Ishikawa (cell line): Measurements from ENCODE around the gene SMIM29.

Experiments used
- CEBPB ChIP-seq: IDR thresholded peaks from 2 replicates; pipeline ENCODE4 v1.6.1; 2012
- CREB1 ChIP-seq: IDR thresholded peaks from 2 replicates; pipeline ENCODE4 v1.6.1; 2012; ENCODE audit warnings: low read depth
- EGR1 ChIP-seq: IDR thresholded peaks from 2 replicates; pipeline ENCODE4 v1.6.1; 2012
- EP300 ChIP-seq: IDR thresholded peaks from 2 replicates; pipeline ENCODE4 v1.6.1; 2012; ENCODE audit warnings: borderline replicate concordance
- FOXM1 ChIP-seq: IDR thresholded peaks from 2 replicates; pipeline ENCODE4 v1.6.1; 2012; ENCODE audit warnings: low read depth, borderline replicate concordance
- NFIC ChIP-seq: IDR thresholded peaks from 2 replicates; pipeline ENCODE4 v1.6.1; 2012
- RAD21 ChIP-seq: IDR thresholded peaks from 2 replicates; pipeline ENCODE4 v1.6.1; 2012; ENCODE audit warnings: low read depth
- TAF1 ChIP-seq: IDR thresholded peaks from 2 replicates; pipeline ENCODE4 v1.6.1; 2012; ENCODE audit warnings: low read depth, mild to moderate bottlenecking
- TCF12 ChIP-seq: IDR thresholded peaks from 2 replicates; pipeline ENCODE4 v1.6.1; 2012; ENCODE audit warnings: low read depth
- TEAD4 ChIP-seq: IDR thresholded peaks from 2 replicates; pipeline ENCODE4 v1.6.1; 2012
- YY1 ChIP-seq: IDR thresholded peaks from 2 replicates; pipeline ENCODE4 v1.6.1; 2012; ENCODE audit warnings: low read depth
- ZBTB7A ChIP-seq: IDR thresholded peaks from 2 replicates; pipeline ENCODE4 v1.6.1; 2012; ENCODE audit warnings: low read depth
- TF ChIP-seq, protein P1 (sequence below): IDR thresholded peaks from 2 replicates; pipeline ENCODE4 v1.6.1; 2012
- TF ChIP-seq, protein P2 (sequence below): IDR thresholded peaks from 2 replicates; pipeline ENCODE4 v1.6.1; 2012; ENCODE audit warnings: low read depth, mild to moderate bottlenecking
- TF ChIP-seq, protein P3 (sequence below): IDR thresholded peaks from 2 replicates; pipeline ENCODE4 v1.6.1; 2012

SMIM29 gene

DNA sequence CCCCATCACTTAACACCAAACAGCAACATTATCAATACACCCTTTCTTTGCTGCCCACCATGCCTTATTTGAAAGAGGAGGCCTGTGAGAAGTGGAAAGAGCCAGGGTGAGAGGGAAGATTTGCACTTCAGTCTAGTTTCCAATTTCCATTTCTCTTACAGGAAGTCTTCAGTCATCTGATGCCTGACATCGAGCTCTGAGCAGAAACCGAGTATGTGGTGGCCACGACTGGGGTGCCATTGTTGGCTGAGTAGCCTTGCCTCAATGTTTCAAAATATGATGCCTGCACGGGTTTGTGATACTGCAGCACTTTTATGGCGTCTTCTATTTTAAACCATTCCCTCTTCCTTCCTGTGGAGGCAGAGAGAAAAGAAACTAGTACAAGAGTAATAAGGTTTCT lies 39.8 kb upstream of the SMIM29 start:
- TF ChIP-seq TEAD4: no peak
- TF ChIP-seq, protein P1, sequence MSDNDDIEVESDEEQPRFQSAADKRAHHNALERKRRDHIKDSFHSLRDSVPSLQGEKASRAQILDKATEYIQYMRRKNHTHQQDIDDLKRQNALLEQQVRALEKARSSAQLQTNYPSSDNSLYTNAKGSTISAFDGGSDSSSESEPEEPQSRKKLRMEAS: no peak
- no peak for TF ChIP-seq YY1
- TF ChIP-seq CREB1: no peak
- TF ChIP-seq RAD21: no peak

DNA sequence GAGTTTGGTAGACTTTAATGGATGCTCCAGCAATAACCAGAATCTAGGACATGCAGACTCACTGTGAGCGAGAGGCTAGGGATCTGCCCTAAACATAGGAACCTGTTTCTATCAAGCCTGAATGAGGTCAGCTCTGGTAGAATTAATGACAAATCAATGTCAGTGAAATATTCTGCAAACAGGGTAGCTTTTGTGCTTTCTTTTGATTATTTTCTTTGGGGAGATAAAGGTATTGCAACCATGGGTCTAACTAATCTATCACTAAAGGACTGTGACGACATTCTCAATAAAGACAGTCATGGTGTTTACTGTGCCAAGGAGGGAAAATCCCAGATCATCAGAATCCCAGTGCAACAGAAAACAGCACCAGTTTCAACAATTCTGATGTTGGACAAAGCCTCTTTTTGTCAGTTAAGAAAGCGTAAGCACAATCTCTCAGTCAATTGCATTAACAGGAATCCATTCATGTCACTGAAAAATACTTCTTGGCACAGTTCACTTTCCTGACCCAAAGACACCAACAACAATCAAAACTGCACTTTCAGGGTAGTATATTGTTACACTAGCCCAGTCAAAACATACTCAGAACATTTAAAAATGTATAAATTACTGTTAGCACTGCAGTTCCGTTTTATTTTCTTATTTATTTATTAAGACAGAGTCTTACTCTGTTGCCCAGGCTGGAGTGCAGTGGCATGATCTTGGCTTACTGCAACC lies 36.8 kb upstream of the SMIM29 start:
- TF ChIP-seq TAF1 (no peak), CREB1 (no peak), TCF12 (no peak), RAD21 (no peak), EP300 (no peak), EGR1 (no peak), CEBPB (no peak), FOXM1 (no peak), TEAD4 (no peak), YY1 (no peak), NFIC (no peak)
- TF ChIP-seq, protein P2, sequence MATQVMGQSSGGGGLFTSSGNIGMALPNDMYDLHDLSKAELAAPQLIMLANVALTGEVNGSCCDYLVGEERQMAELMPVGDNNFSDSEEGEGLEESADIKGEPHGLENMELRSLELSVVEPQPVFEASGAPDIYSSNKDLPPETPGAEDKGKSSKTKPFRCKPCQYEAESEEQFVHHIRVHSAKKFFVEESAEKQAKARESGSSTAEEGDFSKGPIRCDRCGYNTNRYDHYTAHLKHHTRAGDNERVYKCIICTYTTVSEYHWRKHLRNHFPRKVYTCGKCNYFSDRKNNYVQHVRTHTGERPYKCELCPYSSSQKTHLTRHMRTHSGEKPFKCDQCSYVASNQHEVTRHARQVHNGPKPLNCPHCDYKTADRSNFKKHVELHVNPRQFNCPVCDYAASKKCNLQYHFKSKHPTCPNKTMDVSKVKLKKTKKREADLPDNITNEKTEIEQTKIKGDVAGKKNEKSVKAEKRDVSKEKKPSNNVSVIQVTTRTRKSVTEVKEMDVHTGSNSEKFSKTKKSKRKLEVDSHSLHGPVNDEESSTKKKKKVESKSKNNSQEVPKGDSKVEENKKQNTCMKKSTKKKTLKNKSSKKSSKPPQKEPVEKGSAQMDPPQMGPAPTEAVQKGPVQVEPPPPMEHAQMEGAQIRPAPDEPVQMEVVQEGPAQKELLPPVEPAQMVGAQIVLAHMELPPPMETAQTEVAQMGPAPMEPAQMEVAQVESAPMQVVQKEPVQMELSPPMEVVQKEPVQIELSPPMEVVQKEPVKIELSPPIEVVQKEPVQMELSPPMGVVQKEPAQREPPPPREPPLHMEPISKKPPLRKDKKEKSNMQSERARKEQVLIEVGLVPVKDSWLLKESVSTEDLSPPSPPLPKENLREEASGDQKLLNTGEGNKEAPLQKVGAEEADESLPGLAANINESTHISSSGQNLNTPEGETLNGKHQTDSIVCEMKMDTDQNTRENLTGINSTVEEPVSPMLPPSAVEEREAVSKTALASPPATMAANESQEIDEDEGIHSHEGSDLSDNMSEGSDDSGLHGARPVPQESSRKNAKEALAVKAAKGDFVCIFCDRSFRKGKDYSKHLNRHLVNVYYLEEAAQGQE: no peak
- TF ChIP-seq, protein P1: no peak

DNA sequence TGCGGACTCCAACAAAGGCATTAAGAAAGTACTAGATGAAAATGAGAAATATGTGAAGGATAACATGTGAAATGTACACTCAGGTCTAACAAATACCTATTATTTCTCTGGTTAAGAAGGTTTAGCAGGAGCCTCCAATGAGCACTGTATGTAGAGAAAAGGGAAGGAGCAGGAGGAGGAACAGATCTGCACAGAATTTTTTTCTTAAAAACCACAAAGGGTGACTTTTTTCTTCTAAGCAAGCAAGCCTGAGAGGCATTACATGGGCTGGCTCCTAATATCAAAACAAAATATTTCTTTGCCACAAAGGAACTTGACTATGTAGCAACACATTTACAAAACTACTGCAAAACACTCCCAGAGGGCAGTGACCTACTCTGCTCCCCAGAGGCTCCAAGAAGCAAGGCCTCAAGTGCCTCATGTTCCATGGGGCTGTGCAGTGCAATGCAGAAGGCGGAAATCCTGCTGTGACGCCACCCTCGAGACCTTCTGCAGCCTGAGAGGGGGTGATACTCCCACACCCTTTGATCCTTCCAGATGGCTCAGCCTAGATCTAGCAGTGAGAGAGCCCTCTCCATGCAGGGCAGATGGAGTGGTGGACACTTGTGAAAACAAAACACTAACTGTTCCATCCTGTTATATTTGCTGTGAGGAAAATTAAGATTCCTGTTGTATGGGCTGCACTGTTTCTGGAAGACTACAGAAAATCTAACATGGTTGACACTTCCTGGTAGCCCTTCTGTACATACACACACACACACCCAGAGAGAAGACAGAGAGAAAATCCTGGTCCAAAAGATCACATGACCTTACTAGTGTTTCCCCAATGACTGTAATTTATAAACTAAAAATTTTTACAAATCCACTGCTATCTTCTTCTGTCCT lies 36.0 kb upstream of the SMIM29 start:
- no peak for TF ChIP-seq ZBTB7A
- TF ChIP-seq RAD21: no peak
- TF ChIP-seq, protein P2: no peak
- TF ChIP-seq TAF1: no peak
- no peak for TF ChIP-seq EP300
- no peak for TF ChIP-seq CEBPB
- TF ChIP-seq TEAD4: no peak
- TF ChIP-seq EGR1: no peak
- no peak for TF ChIP-seq NFIC
- TF ChIP-seq TCF12: no peak
- TF ChIP-seq, protein P3, sequence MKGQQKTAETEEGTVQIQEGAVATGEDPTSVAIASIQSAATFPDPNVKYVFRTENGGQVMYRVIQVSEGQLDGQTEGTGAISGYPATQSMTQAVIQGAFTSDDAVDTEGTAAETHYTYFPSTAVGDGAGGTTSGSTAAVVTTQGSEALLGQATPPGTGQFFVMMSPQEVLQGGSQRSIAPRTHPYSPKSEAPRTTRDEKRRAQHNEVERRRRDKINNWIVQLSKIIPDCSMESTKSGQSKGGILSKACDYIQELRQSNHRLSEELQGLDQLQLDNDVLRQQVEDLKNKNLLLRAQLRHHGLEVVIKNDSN: no peak
- TF ChIP-seq CREB1: no peak
- TF ChIP-seq, protein P1: no peak

DNA sequence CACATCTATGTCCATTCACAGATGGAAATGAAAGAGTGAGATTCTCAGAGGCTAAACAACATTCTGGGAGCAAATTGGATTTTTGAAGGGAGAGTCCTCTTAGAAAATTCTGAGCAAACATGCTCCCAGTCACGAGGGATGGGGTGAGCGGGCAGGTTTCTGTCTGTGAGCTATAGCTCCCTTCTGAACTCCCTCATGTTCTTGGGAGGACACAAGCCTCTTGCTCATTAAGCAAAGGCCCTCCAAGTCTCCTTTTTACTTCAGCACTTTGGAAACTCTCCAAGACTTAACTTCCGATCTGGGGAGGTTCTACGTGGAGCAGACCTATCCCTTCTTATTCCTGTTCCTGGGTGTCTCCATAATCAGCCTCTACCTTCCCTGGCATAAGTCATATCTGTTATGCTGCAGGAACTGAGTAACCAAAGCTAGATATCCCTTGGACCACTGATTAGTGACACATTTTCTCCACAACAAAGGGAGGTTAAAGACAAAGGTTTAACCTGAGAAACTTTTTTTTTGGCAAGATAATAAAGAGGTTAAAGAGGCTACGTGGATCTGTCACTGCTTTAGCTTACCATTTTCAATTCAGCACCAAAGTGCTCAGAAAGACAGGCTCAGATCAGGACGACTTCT lies 33.0 kb upstream of the SMIM29 start:
- TF ChIP-seq YY1 (no peak), NFIC (no peak), TEAD4 (no peak), CREB1 (no peak)
- TF ChIP-seq, protein P3: no peak

DNA sequence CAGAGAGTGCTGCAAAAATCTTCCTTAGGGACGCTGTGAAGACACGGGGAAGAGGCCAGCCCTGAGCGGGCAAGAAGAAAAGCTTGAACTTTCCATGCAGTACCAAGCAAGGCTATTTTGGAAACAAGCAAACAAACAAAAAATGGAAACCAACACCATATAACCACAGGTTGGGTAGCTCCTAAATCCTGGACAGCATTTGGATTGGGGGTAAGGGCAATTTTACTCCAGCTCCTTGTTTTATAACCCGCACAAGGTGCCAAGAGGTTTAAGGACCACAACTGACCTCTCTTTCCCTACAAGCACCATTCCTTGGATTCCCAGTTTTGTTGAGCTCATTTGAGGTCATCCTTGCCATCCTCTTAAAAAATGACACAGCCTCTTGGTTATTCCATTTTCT lies 31.4 kb upstream of the SMIM29 start:
- TF ChIP-seq YY1 (no peak), FOXM1 (no peak), NFIC (no peak), CEBPB (no peak), RAD21 (no peak), TCF12 (no peak), EP300 (no peak), ZBTB7A (no peak), TEAD4 (no peak), EGR1 (no peak)
- TF ChIP-seq, protein P3: no peak
- TF ChIP-seq, protein P2: no peak
- TF ChIP-seq, protein P1: no peak
